ENCODE data around the gene FPR2. TPM values are rescaled to one million over a fixed set of nuclear protein-coding genes. Genes with fewer than 3 reads are reported as not detected.

The FPR2 gene
- total and polyA plus RNA-seq, 2 donors (not counting 3 experiments of a cell fraction or from before 2014, with no cell fraction given): not detected

DNA sequence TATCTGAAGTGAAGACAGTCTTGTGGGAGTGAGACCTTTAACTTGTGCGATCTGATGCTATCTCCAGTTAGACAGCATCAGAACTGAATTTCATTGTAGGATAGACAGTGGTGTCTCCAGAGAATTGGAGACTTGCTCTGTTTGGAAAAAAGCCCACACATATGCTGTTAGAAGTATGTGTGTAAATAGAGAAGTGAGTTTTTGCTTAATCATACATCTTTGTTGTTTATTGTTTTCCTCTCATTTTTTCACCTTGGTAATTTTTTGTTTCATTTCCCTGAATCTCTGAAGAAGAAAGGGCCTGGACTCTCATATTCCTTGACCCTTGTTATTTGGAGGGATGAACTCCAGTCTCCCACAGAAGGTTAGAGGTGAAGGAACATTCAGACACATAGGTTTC is 55.7 kb downstream of the FPR2 start:
- intact Hi-C loops (cut with micrococcal nuclease) (no loop called here), dilution Hi-C loops (cut with MboI; ENCODE audit: extremely low pct_ligation_motif_present, low sequenced_read_pairs) (no loop called here)
- no peaks in the 10 kb centered on the region for H3K4me1 ChIP-seq (ENCODE audit: control insufficient read depth, extremely low read depth, insufficient read depth, low read length)
- DNase-seq (ENCODE audit: low read depth, low spot score) (no peak), FAIRE-seq (no peak)
- no peak overlapping the region for H3K4me3 ChIP-seq (replicated peaks in 1 of 3; ENCODE audit: insufficient read depth in 1 of 3, low read depth in 1 of 3, low read length in 3 of 3)
- no peak overlapping the region for H3K9ac ChIP-seq (replicated peaks; ENCODE audit: extremely low read depth, insufficient read depth, low read length)
- H3K36me3 ChIP-seq (ENCODE audit: control insufficient read depth in 2 of 2, extremely low read depth in 1 of 2, insufficient read depth in 2 of 2, low read length in 2 of 2): no peaks in the 10 kb centered on the region
- H2AFZ ChIP-seq (ENCODE audit: low read depth, low read length): no peak overlapping the region
- H3K4me2 ChIP-seq (ENCODE audit: insufficient read depth, low read length): no peak overlapping the region
- BruUV-seq (replicated peaks): no TSS peak
- H3K9me1 ChIP-seq (replicated peaks; ENCODE audit: control insufficient read depth, extremely low read depth, insufficient read depth, low read length): no peaks in the 10 kb centered on the region
- POLR2A ChIA-PET: no interaction called here
- no peaks in the 10 kb centered on the region for H3K9me3 ChIP-seq (replicated peaks; ENCODE audit: control insufficient read depth, insufficient read depth, low read length)
- CTCF ChIA-PET: no interaction called here
- H3K79me2 ChIP-seq (ENCODE audit: control insufficient read depth, insufficient read depth, low read length): no peaks in the 10 kb centered on the region
- TF ChIP-seq JUN (IDR thresholded peaks at IDR 0.05; ENCODE audit: borderline replicate concordance, insufficient read depth, insufficient read length, low read depth) (no peak), EZH2 (IDR thresholded peaks at IDR 0.05; ENCODE audit: borderline replicate concordance, low read depth, low read length, severe bottlenecking) (no peak), POLR2A (IDR thresholded peaks at IDR 0.05; ENCODE audit: low read depth, low read length) (no peak), MYC (IDR thresholded peaks at IDR 0.05; ENCODE audit: low read depth, low read length) (no peak), GATA2 (IDR thresholded peaks at IDR 0.05; ENCODE audit: insufficient read depth, insufficient read length, low read depth, low read length) (no peak), FOS (IDR thresholded peaks at IDR 0.05; ENCODE audit: borderline replicate concordance, insufficient read depth, low read length) (no peak), POLR2AphosphoS5 (IDR thresholded peaks at IDR 0.05; ENCODE audit: insufficient read depth, low read depth, low read length) (no peak)
- TF ChIP-seq, protein P1, sequence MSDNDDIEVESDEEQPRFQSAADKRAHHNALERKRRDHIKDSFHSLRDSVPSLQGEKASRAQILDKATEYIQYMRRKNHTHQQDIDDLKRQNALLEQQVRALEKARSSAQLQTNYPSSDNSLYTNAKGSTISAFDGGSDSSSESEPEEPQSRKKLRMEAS (IDR thresholded peaks at IDR 0.05; ENCODE audit: insufficient read depth, insufficient read length): no peak
- TF ChIP-seq, protein P2, sequence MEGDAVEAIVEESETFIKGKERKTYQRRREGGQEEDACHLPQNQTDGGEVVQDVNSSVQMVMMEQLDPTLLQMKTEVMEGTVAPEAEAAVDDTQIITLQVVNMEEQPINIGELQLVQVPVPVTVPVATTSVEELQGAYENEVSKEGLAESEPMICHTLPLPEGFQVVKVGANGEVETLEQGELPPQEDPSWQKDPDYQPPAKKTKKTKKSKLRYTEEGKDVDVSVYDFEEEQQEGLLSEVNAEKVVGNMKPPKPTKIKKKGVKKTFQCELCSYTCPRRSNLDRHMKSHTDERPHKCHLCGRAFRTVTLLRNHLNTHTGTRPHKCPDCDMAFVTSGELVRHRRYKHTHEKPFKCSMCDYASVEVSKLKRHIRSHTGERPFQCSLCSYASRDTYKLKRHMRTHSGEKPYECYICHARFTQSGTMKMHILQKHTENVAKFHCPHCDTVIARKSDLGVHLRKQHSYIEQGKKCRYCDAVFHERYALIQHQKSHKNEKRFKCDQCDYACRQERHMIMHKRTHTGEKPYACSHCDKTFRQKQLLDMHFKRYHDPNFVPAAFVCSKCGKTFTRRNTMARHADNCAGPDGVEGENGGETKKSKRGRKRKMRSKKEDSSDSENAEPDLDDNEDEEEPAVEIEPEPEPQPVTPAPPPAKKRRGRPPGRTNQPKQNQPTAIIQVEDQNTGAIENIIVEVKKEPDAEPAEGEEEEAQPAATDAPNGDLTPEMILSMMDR (IDR thresholded peaks at IDR 0.05; ENCODE audit: extremely low read depth in 1 of 2, insufficient read depth in 1 of 2, low read depth in 1 of 2, low read length in 2 of 2): no peak
- H3K27ac ChIP-seq (ENCODE audit: insufficient read depth, low read depth, low read length): no peak overlapping the region
- no peaks in the 10 kb centered on the region for H3K27me3 ChIP-seq (ENCODE audit: control insufficient read depth in 2 of 2, insufficient read depth in 2 of 2, low read length in 2 of 2)
- no peaks in the 10 kb centered on the region for H4K20me1 ChIP-seq (replicated peaks; ENCODE audit: control insufficient read depth, extremely low read depth, insufficient read depth, low read length)

Data from endothelial cell of umbilical vein (primary cell).